Adrenal gland (tissue), 5 donors: ENCODE data around the gene VPREB1.

ENCODE experiments used
- CTCF ChIP-seq, 6 experiments: fragments of 450-650 bp in 4 of 6; fragments of 200-600 bp in 2 of 6; sonication (generic) in 1 of 6; IDR thresholded peaks; 1 replicate in 5 of 6; 2 replicates in 1 of 6; pipeline versions ENCODE4 v1.5.1 to v1.8.0; 2016 to 2021; ENCODE audit warnings: antibody characterized with exemption in 6 of 6, mild to moderate bottlenecking in 2 of 6, moderate library complexity in 1 of 6
- POLR2A ChIP-seq, 2 donors: fragments of 450-650 bp; IDR thresholded peaks; one replicate each; pipeline ENCODE4 v1.6.1; 2017; ENCODE audit warnings: antibody characterized with exemption in 2 of 2, mild to moderate bottlenecking in 2 of 2, moderate library complexity in 1 of 2
- donor health status: DM: no; HTN: no; CAD: no.

DNA sequence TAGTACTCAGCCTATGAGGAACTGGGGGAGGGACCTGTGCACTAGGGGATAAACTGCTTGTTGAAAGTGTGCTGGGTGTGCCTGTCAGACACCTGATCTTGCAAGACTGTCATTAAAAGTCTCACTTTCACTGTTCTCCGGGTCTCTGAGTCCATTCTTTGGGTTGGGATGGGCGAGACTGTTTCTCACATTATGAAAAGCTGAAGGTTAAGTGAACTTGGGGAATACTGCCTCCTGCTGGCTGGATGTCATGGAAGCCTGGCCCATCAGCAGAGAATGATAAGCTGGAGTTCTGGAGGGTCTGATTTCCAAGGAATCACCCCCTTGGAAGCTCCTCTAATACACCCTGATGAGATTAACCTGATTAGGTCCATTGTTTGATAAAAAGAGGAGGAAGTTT is 9.0 kb upstream of the VPREB1 start:
- peak in 4 of 6 experiments; percentile 31 to 43 (median 39) for TF ChIP-seq CTCF (IDR thresholded peaks at IDR 0.05)
- TF ChIP-seq POLR2A (IDR thresholded peaks at IDR 0.05): no peak
